IMR-90 (cell line): Measurements from ENCODE around the gene ADISSP.

Experiments used
- CTCF ChIP-seq: conservative IDR thresholded peaks from 2 replicates; pipeline ENCODE4 v1.5.1; 2012; ENCODE audit warnings: mild to moderate bottlenecking, low read depth, low read length, improper control_type of control experiment
- POLR2A ChIP-seq: IDR thresholded peaks from 2 replicates; pipeline ENCODE4 v1.6.1; 2012; ENCODE audit warnings: mild to moderate bottlenecking, low read depth, low read length
- RAD21 ChIP-seq: IDR thresholded peaks from 2 replicates; pipeline ENCODE4 v1.6.1; 2012; ENCODE audit warnings: low read length, improper control_type of control experiment

GRCh38 chr20:3710703-3711483, 56.7 kb downstream of the ADISSP start:
- TF ChIP-seq CTCF (peak; percentile 92), RAD21 (peak; percentile 78), POLR2A (no peak)
